Breast epithelium (tissue), 3 donors: ENCODE measurements around the gene USP19.

ENCODE experiments used
- CTCF ChIP-seq, 3 donors: fragments of 450-650 bp; IDR thresholded peaks; one replicate each; pipeline ENCODE4 v1.5.1; 2016 to 2017; ENCODE audit warnings: antibody characterized with exemption in 3 of 3, mild to moderate bottlenecking in 3 of 3, moderate library complexity in 3 of 3
- POLR2AphosphoS5 ChIP-seq, 3 donors: sonication (generic); formaldehyde crosslinking; IDR thresholded peaks; one replicate each; pipeline ENCODE4 v1.6.1; 2017; ENCODE audit warnings: antibody characterized with exemption in 3 of 3

GRCh38 chr3:49121132-49121736 is 611 bp upstream of the USP19 start:
- TF ChIP-seq POLR2AphosphoS5 (IDR thresholded peaks at IDR 0.05) (no peak), CTCF (IDR thresholded peaks at IDR 0.05) (no peak)
